ENCODE results near the gene CLCN6. TPM values are rescaled to one million over a fixed set of nuclear protein-coding genes. Genes with fewer than 3 reads are reported as not detected.

CLCN6 gene
- total RNA-seq, 2 donors from 2014 or later, result 13.4 to 45.0 TPM

DNA sequence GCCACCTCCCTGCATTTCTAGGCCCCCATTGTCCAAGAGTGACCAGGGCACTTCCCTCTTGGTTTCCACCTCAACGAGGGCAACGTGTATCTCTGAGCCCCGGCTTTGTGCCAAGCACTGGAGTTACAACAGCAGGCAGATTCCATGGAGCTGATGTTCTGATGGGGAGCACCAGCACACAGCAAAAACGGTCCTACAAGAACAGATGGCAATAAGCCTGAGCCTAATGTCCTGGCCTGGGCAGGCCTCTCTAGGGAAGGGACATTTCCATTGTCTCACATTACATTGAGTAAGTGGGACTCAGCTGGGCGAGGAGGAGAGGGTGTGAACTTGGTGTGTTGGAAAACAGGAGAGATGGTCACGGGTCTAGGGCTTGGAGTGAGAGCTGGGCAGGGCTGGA, 79.9 kb downstream of the CLCN6 start:
- TF ChIP-seq POLR2A (IDR thresholded peaks at IDR 0.05) (no peak), CTCF (IDR thresholded peaks at IDR 0.05) (no peak), POLR2AphosphoS5 (IDR thresholded peaks at IDR 0.05) (no peak)
- intact Hi-C loops (cut with DNase I), result no loop called here
- Histone ChIP-seq H3K4me3 (no peak overlapping the region), H3K9me3 (no peaks in the 10 kb centered on the region), H3K4me1 (replicated peaks) (no peaks in the 10 kb centered on the region), H3K27ac (no peak overlapping the region), H3K36me3 (no peaks in the 10 kb centered on the region), H3K27me3 (replicated peaks; ENCODE audit: insufficient read depth) (no peaks in the 10 kb centered on the region)
- DNase-seq (ENCODE audit: low spot score), result no peak
- WGBS, result 56% methylated on average over 6 of the region's 6 CpGs

- WGBS, result 77% methylated on average over 19 of the region's 19 CpGs
- no peak for DNase-seq (ENCODE audit: low spot score)
- Histone ChIP-seq H3K4me1 (replicated peaks) (no peaks in the 10 kb centered on the region), H3K27ac (no peak overlapping the region), H3K27me3 (replicated peaks; ENCODE audit: insufficient read depth) (no peaks in the 10 kb centered on the region), H3K4me3 (no peak overlapping the region), H3K9me3 (no peaks in the 10 kb centered on the region), H3K36me3 (no peaks in the 10 kb centered on the region)
- TF ChIP-seq CTCF (IDR thresholded peaks at IDR 0.05), result no peak
- no peak for TF ChIP-seq POLR2A (IDR thresholded peaks at IDR 0.05)
- TF ChIP-seq POLR2AphosphoS5 (IDR thresholded peaks at IDR 0.05), result no peak
- intact Hi-C loops (cut with DNase I), result no loop called here
These were observed 81.1 kb downstream of the CLCN6 start for GRCh38 chr1:11886986-11887665.

DNA sequence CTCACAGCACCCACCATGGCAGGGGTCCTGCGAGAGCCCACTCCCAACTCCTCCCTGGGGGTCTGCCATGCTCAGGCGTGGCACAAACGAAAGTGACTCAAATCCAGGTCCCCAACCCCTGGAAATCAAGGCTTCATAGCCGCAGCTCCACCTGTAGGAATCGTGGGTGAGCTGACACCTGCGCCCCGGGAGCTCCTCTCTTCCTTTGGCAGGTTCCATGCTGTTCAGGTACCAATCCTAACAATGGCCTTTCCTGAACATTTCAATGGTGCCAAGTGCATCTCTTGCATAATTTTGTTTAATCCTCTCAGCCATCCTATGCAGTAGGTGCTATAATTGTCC, 81.6 kb downstream of the CLCN6 start:
- Histone ChIP-seq H3K4me1 (replicated peaks) (no peaks in the 10 kb centered on the region), H3K36me3 (no peaks in the 10 kb centered on the region), H3K9me3 (no peaks in the 10 kb centered on the region), H3K4me3 (no peak overlapping the region), H3K27ac (no peak overlapping the region), H3K27me3 (replicated peaks; ENCODE audit: insufficient read depth) (no peaks in the 10 kb centered on the region)
- 75% methylated on average over 7 of the region's 7 CpGs for WGBS
- TF ChIP-seq POLR2AphosphoS5 (IDR thresholded peaks at IDR 0.05) (no peak), CTCF (IDR thresholded peaks at IDR 0.05) (no peak), POLR2A (IDR thresholded peaks at IDR 0.05) (no peak)
- intact Hi-C loops (cut with DNase I), result no loop called here
- no peak for DNase-seq (ENCODE audit: low spot score)

GRCh38 chr1:11888206-11888876, 82.3 kb downstream of the CLCN6 start:
- intact Hi-C loops (cut with DNase I), result no loop called here
- H3K4me3 ChIP-seq, result no peak overlapping the region
- H3K27me3 ChIP-seq (replicated peaks; ENCODE audit: insufficient read depth), result no peaks in the 10 kb centered on the region
- TF ChIP-seq POLR2AphosphoS5 (IDR thresholded peaks at IDR 0.05) (no peak), CTCF (IDR thresholded peaks at IDR 0.05) (no peak), POLR2A (IDR thresholded peaks at IDR 0.05) (no peak)
- H3K36me3 ChIP-seq, result no peaks in the 10 kb centered on the region
- no peak for DNase-seq (ENCODE audit: low spot score)
- H3K27ac ChIP-seq, result no peak overlapping the region
- H3K9me3 ChIP-seq, result no peaks in the 10 kb centered on the region
- 76% methylated on average over 15 of the region's 15 CpGs for WGBS
- H3K4me1 ChIP-seq (replicated peaks), result no peaks in the 10 kb centered on the region

GRCh38 chr1:11888877-11889208, 82.9 kb downstream of the CLCN6 start:
- no peaks in the 10 kb centered on the region for H3K9me3 ChIP-seq
- H3K4me3 ChIP-seq, result no peak overlapping the region
- intact Hi-C loops (cut with DNase I), result no loop called here
- TF ChIP-seq CTCF (IDR thresholded peaks at IDR 0.05) (no peak), POLR2AphosphoS5 (IDR thresholded peaks at IDR 0.05) (no peak), POLR2A (IDR thresholded peaks at IDR 0.05) (no peak)
- H3K27ac ChIP-seq, result no peak overlapping the region
- H3K36me3 ChIP-seq, result no peaks in the 10 kb centered on the region
- H3K27me3 ChIP-seq (replicated peaks; ENCODE audit: insufficient read depth), result no peaks in the 10 kb centered on the region
- no peak for DNase-seq (ENCODE audit: low spot score)
- WGBS, result 17% methylated on average over 3 of the region's 3 CpGs
- no peaks in the 10 kb centered on the region for H3K4me1 ChIP-seq (replicated peaks)

All from prostate gland (tissue), 2 donors.